RWPE2 (cell line): ENCODE results near the gene SLC4A5.

ENCODE experiments used
- ATAC-seq: fragments of 200-7000 bp; cut with Tn5 transposase; 3 replicates; pipeline ENCODE4 v1.9.1; 2021; ENCODE audit warnings: low read depth
- DNase-seq: peaks from one replicate; pipeline ENCODE4 v3.0.0-alpha.2; 2020; ENCODE audit warnings: low spot score
- H3K27ac ChIP-seq: fragments of 450-650 bp; 2 replicates; pipeline ENCODE4 v1.5.1; 2017; ENCODE audit warnings: mild to moderate bottlenecking; ENCODE audit not compliant: poor library complexity, severe bottlenecking
- H3K27me3 ChIP-seq: fragments of 250-450 bp; sonication (Bioruptor Pico); 2 replicates; pipeline ENCODE4 v1.5.1; 2021; ENCODE audit warnings: mild to moderate bottlenecking, moderate library complexity; ENCODE audit not compliant: insufficient read depth, poor library complexity, severe bottlenecking
- H3K36me3 ChIP-seq: fragments of 250-450 bp; sonication (Bioruptor Pico); 2 replicates; pipeline ENCODE4 v1.5.1; 2020; ENCODE audit warnings: low read depth, mild to moderate bottlenecking, moderate library complexity
- H3K4me1 ChIP-seq: fragments of 250-450 bp; sonication (Bioruptor Pico); 2 replicates; pipeline ENCODE4 v1.5.1; 2021; ENCODE audit warnings: mild to moderate bottlenecking, moderate library complexity; ENCODE audit not compliant: insufficient read depth, poor library complexity, severe bottlenecking
- H3K4me3 ChIP-seq: fragments of 250-450 bp; sonication (Bioruptor Pico); 2 replicates; pipeline ENCODE4 v1.5.1; 2021; ENCODE audit warnings: mild to moderate bottlenecking, moderate library complexity; ENCODE audit not compliant: severe bottlenecking
- H3K9me3 ChIP-seq: fragments of 250-450 bp; sonication (Bioruptor Pico); 2 replicates; pipeline ENCODE4 v1.5.1; 2021; ENCODE audit warnings: mild to moderate bottlenecking, moderate library complexity; ENCODE audit not compliant: severe bottlenecking
- TF ChIP-seq, protein P1 (sequence below): fragments of 450-650 bp; IDR thresholded peaks from one replicate; pipeline ENCODE4 v1.5.1; 2017; ENCODE audit warnings: mild to moderate bottlenecking, moderate library complexity; ENCODE audit not compliant: poor library complexity, severe bottlenecking

Gene SLC4A5, protein sequence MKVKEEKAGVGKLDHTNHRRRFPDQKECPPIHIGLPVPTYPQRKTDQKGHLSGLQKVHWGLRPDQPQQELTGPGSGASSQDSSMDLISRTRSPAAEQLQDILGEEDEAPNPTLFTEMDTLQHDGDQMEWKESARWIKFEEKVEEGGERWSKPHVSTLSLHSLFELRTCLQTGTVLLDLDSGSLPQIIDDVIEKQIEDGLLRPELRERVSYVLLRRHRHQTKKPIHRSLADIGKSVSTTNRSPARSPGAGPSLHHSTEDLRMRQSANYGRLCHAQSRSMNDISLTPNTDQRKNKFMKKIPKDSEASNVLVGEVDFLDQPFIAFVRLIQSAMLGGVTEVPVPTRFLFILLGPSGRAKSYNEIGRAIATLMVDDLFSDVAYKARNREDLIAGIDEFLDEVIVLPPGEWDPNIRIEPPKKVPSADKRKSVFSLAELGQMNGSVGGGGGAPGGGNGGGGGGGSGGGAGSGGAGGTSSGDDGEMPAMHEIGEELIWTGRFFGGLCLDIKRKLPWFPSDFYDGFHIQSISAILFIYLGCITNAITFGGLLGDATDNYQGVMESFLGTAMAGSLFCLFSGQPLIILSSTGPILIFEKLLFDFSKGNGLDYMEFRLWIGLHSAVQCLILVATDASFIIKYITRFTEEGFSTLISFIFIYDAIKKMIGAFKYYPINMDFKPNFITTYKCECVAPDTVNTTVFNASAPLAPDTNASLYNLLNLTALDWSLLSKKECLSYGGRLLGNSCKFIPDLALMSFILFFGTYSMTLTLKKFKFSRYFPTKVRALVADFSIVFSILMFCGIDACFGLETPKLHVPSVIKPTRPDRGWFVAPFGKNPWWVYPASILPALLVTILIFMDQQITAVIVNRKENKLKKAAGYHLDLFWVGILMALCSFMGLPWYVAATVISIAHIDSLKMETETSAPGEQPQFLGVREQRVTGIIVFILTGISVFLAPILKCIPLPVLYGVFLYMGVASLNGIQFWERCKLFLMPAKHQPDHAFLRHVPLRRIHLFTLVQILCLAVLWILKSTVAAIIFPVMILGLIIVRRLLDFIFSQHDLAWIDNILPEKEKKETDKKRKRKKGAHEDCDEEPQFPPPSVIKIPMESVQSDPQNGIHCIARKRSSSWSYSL

DNA sequence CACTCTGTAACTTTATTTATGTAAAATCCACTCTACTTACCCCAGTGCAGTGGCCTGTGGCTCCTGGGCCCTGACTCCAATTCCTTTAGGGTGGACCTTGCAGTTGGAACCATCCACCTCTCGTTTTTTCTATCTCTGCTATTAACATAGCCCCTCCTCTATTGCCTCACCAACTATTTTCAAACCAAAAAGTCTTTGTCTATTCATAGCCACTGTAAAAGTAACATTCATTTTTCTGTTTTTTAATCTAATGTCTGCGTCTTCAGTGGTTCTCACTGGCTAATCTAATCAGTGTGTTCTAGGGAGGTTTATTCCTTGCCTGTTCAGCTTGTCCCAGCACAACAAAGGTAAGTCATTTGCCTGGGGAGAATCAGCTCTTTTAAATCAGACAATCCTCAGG, at the start of gene SLC4A5:
Gene SLC4A5, minus strand, starts transcription at position 101 of the 400 bp plus-strand sequence. CDS start 28,393 bp downstream, outside the sequence.
- TF ChIP-seq, protein P1, sequence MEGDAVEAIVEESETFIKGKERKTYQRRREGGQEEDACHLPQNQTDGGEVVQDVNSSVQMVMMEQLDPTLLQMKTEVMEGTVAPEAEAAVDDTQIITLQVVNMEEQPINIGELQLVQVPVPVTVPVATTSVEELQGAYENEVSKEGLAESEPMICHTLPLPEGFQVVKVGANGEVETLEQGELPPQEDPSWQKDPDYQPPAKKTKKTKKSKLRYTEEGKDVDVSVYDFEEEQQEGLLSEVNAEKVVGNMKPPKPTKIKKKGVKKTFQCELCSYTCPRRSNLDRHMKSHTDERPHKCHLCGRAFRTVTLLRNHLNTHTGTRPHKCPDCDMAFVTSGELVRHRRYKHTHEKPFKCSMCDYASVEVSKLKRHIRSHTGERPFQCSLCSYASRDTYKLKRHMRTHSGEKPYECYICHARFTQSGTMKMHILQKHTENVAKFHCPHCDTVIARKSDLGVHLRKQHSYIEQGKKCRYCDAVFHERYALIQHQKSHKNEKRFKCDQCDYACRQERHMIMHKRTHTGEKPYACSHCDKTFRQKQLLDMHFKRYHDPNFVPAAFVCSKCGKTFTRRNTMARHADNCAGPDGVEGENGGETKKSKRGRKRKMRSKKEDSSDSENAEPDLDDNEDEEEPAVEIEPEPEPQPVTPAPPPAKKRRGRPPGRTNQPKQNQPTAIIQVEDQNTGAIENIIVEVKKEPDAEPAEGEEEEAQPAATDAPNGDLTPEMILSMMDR, result no peak
- ATAC-seq, result no peak
- no peak within 1 kb of the TSS for H3K4me3 ChIP-seq

DNA sequence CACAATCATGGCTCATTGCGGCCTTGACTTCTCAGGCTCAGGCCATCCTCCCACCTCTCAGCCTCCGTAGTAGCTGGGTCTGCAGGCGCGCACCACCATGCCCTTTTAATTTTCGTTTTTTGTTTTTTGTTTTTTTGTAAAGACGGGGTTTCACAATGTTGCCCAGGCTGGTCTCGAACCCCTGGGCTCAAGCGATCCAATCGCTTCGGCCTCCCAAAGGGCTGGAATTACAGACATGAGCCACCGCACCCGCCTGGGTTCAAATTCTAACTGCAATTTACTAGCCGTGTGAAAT, 49.2 kb upstream of the SLC4A5 start:
- no peak overlapping the region for H3K4me3 ChIP-seq
- no peaks in the 10 kb centered on the region for H3K9me3 ChIP-seq
- DNase-seq (no peak), ATAC-seq (no peak)
- H3K27ac ChIP-seq, result no peak overlapping the region
- H3K4me1 ChIP-seq, result peaks cover 12% of the 10 kb centered on the region
- H3K36me3 ChIP-seq, result 0 out of 2 replicates have a peak, but pooled peaks cover 7% of the 10 kb centered on the region
- TF ChIP-seq, protein P1, result no peak
- no peaks in the 10 kb centered on the region for H3K27me3 ChIP-seq

More for the DNA sequence above, at the start of gene SLC4A5:
- Histone ChIP-seq H3K27ac (no peak within 1 kb of the TSS), H3K36me3 (no peaks in the 10 kb centered on the region), H3K4me1 (no peaks in the 10 kb centered on the region), H3K27me3 (no peaks in the 10 kb centered on the region), H3K9me3 (no peaks in the 10 kb centered on the region)
- DNase-seq, result no peak

DNA sequence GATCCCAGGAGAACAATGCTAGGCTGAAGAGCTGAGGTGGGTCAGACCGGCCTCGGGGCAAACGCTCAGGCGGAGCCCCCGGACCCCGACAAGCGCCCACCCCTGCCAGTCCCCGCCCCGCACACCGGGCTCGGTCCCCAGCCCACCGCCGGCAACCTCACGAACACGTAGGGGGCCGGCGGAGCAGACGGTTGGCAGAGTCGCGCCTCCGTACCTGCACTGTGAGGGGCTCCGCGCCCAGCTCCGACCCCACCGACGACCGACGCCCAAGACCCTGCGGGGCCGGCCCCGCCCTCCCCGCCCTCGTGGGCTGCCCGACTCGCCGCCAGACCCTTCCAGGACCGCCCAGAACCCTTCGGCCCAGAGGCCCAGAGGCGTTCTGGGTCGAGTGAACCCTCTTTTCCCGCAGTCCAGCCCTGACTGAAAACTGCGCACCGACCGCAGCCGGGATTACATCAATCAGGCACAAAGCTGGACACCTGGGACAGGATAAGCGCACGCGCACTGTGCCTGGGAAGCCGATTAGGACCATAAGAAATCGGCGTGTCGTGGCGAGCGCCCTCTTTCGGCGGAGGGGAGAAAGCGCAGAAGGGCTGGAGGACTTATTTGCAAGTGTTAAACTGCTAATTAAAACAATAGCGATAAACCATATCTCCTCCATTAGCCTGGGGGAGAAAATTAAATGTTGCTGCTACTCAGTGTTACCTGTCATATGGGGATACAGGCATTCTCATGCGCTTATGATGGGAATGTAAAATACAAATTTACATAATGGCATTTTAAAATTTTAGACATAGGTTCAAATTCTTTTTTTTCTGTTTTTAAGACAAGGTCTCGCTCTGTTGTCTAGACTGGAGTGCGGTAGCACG, 48.6 kb upstream of the SLC4A5 start:
- ATAC-seq, result peak; percentile 79
- no peaks in the 10 kb centered on the region for H3K9me3 ChIP-seq
- H3K4me3 ChIP-seq, result peak overlapping the region; percentile 46
- H3K36me3 ChIP-seq, result 0 out of 2 replicates have a peak, but pooled peaks cover 7% of the 10 kb centered on the region
- H3K27me3 ChIP-seq, result no peaks in the 10 kb centered on the region
- DNase-seq, result peak; percentile 83
- TF ChIP-seq, protein P1, result peak; percentile 99
- H3K4me1 ChIP-seq, result peaks cover 12% of the 10 kb centered on the region
- peak overlapping the region; percentile 56 for H3K27ac ChIP-seq

DNA sequence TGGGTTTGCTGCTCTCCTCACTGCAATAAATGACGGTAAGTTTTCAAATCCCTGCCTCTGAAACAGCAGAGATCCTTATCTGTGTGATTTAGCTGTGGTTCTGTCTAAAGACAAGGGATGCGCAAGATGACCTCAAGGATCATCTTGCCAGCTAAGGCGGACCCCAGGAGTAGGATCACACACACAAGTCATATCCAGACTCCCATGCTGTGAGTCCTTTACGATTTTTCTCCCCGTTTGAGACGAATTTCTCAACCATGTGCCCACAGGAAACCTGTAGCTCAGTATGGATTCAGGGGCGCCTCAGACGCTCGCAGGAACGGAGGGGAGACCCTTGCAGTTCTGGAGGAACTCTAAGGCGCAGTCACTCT, 48.0 kb upstream of the SLC4A5 start:
- no peaks in the 10 kb centered on the region for H3K9me3 ChIP-seq
- H3K4me1 ChIP-seq, result peaks cover 12% of the 10 kb centered on the region
- H3K4me3 ChIP-seq, result peak overlapping the region; percentile 46
- ATAC-seq (peak; percentile 60), DNase-seq (no peak)
- no peaks in the 10 kb centered on the region for H3K27me3 ChIP-seq
- 0 out of 2 replicates have a peak, but pooled peaks cover 7% of the 10 kb centered on the region for H3K36me3 ChIP-seq
- peak overlapping the region; percentile 56 for H3K27ac ChIP-seq
- TF ChIP-seq, protein P1, result no peak
